T1000 (cell line): ENCODE data around the gene FBXO10.
"Not testable (repeated sequence)": the region's sequence is repeated elsewhere in the genome, so short reads cannot be mapped to it uniquely, and the experiment has no call there.

Experiments used
- DNase-seq: peaks from one replicate; lab custom pipeline; 2025; ENCODE audit warnings: mixed read lengths; lab: John Stamatoyannopoulos, UW

Gene FBXO10

GRCh38 chr9:37575921-37576721, at the start of gene FBXO10:
Gene FBXO10, minus strand, starts transcription at chr9:37576380. Its CDS starts 34,612 bp downstream, at chr9:37541768.
- peak; percentile 20 for DNase-seq

- DNase-seq: no peak
Measured at GRCh38 chr9:37625758-37626147, 49.6 kb upstream of the FBXO10 start.

- no peak for DNase-seq
Measured at GRCh38 chr9:37625036-37625757, 49.0 kb upstream of the FBXO10 start.

- no peak for DNase-seq
Measured at GRCh38 chr9:37624073-37624472, 47.9 kb upstream of the FBXO10 start.

GRCh38 chr9:37623267-37623666, 47.1 kb upstream of the FBXO10 start:
- DNase-seq: no peak

GRCh38 chr9:37622462-37622861, 46.3 kb upstream of the FBXO10 start:
- DNase-seq: no peak

GRCh38 chr9:37621273-37622121, 45.3 kb upstream of the FBXO10 start:
- no peak for DNase-seq

GRCh38 chr9:37620396-37620795, 44.2 kb upstream of the FBXO10 start:
- DNase-seq: no peak

GRCh38 chr9:37619806-37620205, 43.6 kb upstream of the FBXO10 start:
- DNase-seq: no peak

- no peak for DNase-seq
Measured at GRCh38 chr9:37618817-37619216, 42.6 kb upstream of the FBXO10 start.

- no peak for DNase-seq
Measured at GRCh38 chr9:37617832-37618231, 41.7 kb upstream of the FBXO10 start.

GRCh38 chr9:37617161-37617560, 41.0 kb upstream of the FBXO10 start:
- DNase-seq: no peak

- no peak for DNase-seq
Measured at GRCh38 chr9:37611961-37612360, 35.8 kb upstream of the FBXO10 start.

- DNase-seq: no peak
Measured at GRCh38 chr9:37611014-37611413, 34.8 kb upstream of the FBXO10 start.

GRCh38 chr9:37609735-37610397, 33.7 kb upstream of the FBXO10 start:
- DNase-seq: no peak

GRCh38 chr9:37608250-37608649, 32.1 kb upstream of the FBXO10 start:
- no peak for DNase-seq

GRCh38 chr9:37604296-37604695, 28.1 kb upstream of the FBXO10 start:
- DNase-seq: no peak

GRCh38 chr9:37602817-37603216, 26.6 kb upstream of the FBXO10 start:
- no peak for DNase-seq

GRCh38 chr9:37602061-37602460, 25.9 kb upstream of the FBXO10 start:
- DNase-seq: not testable (repeated sequence)

- no peak for DNase-seq
Measured at GRCh38 chr9:37596504-37596903, 20.3 kb upstream of the FBXO10 start.

- DNase-seq: no peak
Measured at GRCh38 chr9:37593883-37594448, 17.8 kb upstream of the FBXO10 start.
